Bone marrow (tissue), 2 donors: Measurements from ENCODE around the gene ARHGAP15.

ENCODE experiments used
- DNase-seq, 2 donors: peaks; one replicate each; lab custom pipeline; 2025; lab: John Stamatoyannopoulos, UW

Gene ARHGAP15

DNA sequence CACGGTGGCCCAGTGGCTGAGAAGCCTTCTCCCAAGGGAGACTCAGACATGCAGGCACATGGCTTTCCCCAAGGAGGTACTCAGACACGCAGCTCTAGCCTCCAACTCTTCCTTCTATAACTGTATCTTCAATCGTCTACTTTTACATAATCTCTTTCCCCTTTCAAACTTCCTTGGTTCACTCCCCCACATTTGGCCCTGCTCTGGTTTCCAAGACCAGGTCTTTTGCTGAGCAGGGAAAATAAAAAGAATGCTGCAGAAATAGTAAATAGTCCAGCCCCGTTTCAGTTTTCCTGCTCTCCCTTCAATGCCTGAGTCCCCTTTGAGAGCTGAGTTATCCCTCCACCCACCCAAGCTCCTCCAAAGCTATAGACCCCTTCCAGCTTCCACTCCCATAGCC is 635.0 kb downstream of the ARHGAP15 start:
- DNase-seq: no peak

DNA sequence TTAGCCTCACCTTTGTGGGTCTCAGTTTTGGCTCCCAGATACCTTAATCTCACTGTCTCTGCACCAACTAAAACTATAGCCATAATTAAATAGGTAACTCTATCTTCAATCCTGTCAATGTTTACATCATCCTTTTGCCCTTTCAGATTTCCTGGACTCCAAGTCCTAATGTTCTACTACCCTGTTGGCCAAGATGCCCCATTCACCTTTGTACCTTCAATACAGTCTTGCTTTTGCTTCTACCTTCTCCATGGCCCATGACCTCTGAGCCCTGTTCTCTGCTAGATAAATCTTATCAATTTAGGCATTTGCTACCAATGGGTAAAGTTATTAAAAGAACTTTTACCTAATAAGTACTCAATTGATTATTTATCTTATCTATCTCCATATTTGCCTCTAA is 635.5 kb downstream of the ARHGAP15 start:
- no peak for DNase-seq

DNA sequence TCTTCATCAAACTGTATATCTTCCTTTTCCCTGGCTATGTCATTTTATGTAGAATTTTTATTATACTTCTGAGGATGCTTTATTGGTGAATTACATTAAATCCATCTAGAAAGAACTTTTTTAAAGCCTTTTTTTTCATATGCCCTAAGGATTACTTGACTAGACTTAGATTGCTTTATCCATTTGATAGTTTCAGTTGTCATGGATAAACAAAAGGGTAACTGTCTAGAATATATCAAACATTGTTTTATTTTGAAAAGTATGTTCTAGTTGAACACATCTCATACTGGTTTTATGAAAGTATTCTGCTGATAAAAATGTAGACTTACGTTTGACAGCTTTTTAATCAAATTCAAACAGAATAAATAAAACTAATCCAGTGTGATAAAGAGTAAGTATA is 639.8 kb downstream of the ARHGAP15 start:
- no peak for DNase-seq

DNA sequence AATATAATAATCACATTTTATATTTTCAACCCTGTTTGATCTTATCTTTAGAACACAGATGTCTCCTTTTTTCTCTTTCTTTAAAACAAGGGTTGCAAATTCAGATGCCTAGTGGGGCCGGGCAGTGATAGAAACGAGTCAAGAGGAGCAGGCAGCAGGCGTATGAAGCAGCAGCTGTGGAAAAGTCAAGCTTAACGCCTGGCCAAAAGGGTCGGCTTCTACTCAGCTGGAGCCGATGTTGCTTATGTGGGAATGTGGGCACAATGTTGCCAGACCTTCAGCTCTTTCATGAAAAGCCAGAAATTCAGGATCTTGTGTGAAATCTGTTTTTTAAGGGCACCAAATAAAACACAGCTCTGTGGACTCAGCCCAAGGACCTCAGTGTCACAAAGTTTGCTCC is 642.7 kb downstream of the ARHGAP15 start:
- DNase-seq: no peak

DNA sequence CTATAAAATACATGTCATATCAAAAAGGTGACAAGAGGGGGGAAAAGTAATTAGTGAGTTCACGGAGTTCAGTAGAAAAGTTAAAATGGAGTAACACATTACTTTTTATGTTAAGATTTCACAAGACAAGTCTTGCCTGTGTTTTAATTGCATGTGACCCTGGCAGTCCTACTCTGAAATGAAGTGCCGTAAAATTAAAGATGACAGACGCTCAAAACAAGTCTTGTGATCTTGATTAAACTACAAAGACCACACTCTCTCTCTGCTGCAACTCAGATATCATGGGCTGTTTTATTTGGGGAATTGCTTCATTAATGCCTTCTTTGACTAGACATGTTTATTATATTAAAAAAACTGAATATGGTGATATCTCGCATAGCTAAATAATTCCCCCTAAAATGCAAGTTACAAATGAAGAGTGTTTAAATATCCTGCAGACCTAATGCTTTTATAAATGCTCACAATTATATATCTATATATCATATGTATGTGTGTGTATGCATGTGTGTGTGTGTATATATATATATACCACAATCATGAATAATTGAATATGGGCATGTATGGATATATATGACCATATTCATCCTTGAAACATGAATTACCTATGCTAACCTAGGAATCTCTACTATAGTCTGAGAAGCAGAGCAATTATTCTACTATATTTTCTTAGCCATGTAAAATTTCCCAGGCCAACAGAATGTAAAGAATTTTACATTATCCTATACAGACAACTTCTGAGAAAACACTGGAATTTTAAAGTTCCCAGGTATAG is 647.5 kb downstream of the ARHGAP15 start:
- DNase-seq: no peak

DNA sequence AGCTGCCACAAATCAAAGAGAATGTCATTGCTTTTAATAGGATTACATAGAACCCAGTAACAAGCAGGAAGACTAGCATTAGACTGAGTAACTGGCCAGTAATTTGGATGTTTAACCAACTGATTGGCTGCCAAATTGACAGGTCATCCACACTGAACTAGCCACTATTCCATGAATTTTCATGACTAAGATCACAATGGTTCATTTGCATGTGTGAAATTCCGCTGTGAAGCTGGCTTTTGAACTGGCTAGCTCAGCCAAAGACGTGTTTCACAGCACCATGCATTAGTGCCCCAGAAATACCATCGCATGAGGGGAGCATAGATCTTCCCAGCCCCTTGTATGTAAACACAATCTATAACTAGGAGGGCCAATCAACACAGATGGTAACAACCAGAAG is 649.8 kb downstream of the ARHGAP15 start:
- DNase-seq: no peak

DNA sequence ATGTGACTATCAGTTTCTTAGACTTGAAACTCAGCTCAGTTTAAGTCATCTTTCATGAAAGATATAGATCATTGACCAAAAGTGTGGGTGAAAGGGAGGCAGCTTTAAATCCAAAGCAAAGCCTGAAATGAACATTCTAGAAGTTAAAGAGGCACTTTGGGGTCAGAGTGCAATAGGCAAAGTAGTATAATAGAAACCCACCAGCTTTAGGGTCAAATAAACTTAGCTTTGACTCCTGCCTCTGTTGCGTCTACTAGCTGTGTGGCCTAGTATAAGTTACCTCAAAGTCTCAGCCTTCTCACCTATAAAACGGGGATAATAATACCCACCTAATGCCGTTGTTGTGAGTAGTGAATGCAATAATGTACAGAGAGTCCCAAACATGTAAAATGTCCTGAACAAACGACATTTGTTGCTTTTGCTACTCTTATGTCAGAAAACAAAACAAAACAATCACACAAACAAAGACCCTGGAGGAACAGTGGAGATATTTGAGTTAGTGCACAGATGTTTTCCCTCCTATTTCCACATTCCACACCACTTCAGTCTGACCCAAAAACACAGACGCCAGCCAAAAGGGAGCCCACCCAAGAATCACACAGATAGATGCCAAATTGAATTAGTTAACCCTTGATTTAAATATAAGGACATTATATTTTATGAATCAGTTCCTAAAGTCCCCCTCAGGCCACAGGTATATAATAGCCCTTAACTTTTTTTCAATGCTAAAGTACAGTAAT is 657.0 kb downstream of the ARHGAP15 start:
- no peak for DNase-seq

DNA sequence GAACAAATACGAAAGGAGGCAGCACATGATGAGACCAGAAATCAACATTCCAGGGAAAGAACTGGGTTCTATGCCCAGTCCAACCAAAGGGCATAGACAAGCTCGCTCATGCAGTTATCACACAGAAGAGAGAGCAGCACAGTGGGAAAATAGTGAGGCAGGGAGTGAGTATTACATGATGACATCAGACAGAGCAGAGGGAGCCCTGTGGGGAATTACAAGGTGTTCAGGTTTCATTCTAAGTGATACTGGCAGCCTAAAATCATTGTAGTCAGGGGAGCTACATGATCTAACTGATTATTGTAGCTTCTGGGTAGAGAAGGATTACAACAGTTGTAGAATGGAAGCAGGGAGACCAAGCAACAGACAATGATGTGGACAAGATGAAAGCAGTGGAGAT is 658.5 kb downstream of the ARHGAP15 start:
- DNase-seq: no peak

DNA sequence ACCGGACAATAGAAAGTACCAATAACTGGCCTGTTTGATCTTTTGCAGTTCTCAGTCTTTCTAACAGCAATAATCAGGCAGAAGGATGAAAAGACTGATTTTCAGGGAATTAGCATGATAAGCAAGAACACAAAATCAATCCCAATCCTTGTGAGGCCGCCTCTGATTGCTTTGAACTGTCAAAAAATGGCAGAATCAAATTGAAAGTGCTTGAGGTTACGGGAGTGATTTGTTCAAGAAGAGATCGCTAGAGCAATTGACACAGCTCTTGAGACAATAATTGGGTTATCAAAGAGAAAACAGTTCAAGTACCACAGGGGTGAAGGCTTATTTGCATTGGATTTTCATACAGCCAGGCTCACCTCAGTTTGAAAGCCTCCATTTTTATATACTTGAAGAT is 663.4 kb downstream of the ARHGAP15 start:
- DNase-seq: no peak

DNA sequence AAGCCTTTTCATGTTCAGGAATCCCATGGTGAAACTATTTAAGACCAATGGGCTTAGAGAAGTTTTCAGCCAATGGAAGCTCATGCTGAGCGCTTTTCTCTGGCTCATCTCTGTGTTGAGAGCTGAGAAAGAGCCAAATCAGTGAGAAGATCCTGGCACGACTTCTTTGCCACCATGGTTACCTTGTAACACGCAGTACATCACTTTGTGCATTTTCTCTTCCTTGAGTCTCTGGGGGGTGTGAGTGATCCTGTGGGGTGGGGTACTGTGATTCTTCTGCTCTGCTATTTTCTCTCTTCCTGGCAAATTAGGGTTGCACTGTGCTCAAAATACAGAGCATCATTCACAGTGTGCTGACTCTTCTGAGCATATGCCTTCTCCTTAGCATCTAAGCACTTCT is 664.2 kb downstream of the ARHGAP15 start:
- no peak for DNase-seq

DNA sequence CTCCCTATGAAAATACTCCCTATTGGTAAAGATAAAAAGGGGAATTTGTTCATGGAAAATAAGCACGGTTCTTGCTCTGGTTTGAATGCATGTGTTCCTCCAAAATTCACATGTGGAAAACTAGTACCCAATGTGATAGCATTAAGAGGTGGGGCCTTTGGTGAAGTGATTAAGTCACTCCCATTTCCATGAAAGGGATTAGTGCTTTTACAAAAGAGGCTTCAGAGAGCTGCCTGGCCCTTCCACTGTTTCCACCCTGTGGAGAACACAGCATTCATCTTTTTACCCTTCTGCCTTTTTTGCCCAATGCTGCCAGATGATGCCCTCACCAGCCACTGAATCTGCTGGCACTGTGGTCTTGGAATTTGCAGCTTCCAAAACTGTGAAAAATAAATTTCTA is 666.8 kb downstream of the ARHGAP15 start:
- DNase-seq: no peak

DNA sequence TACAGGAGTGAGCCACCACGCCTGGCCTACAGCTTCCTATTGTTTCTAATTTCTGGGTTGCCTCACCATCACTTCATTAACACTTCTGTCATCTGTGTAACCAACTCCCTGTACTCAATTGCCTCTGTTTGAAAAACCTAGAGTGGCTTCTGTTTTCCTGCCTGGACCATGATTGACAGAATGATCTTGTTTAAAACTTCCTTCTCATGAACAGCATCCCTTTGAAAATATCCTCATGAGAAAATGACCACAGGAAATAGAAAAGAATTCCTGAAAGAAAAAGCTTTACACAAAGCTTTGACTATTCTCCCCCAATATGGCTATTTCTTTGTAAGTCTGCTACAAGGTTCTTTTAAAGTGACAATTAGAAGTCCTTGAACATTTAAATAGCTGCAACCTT is 672.3 kb downstream of the ARHGAP15 start:
- DNase-seq: no peak

DNA sequence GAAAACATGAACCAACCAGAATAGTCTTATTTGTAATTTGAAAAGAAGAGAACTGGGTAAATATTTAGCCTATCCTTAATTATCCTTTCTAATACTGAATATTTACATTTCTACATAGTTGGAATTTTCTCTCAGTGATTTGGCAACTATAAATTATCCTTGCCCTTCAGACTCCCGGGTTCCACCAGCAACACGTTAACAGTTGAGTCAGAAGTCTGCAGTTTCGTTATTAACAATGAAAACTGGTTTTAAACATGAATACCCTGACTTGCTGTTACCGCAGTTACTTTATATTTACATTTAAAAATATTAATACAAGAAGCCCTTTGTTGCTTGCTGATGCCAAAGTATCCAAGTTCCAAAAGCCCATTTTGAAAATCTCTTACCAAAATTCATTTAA is 673.0 kb downstream of the ARHGAP15 start:
- no peak for DNase-seq

DNA sequence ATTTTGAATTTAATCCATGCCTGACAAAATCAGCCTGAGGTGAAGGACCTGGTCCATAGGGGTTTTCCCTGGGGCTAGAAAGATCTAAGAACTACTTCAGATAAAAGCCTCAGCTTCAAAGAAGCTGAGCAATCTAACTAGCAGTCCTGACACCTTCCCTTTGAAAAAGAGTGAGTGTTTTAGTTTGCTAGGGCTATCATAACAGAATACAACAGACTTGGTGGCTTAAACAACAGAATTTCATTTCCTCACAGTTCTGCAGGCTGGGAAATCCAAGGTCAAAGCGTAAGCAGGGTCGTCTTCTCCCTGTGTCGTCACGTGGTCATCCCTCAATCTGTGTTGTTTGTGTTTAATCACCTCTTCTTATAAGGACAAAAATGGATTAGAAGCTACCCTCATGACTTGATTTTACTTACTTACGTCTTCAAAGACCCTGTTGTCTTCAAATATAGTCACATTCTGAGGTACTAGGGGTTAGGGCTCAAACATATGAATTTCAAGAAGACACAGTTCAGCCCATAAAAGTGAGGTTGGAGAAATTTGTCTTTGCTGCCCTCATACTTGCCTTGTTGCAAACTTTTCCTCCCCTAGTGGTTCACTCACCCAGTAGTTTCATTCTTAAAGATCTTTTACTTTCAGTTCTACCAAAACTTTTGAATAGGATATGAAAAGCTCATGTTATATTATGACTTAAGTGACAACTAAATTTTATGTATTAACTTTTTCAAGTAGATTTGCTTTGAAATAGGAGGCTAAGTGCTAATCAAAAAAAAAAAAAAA is 673.8 kb downstream of the ARHGAP15 start:
- DNase-seq: no peak

DNA sequence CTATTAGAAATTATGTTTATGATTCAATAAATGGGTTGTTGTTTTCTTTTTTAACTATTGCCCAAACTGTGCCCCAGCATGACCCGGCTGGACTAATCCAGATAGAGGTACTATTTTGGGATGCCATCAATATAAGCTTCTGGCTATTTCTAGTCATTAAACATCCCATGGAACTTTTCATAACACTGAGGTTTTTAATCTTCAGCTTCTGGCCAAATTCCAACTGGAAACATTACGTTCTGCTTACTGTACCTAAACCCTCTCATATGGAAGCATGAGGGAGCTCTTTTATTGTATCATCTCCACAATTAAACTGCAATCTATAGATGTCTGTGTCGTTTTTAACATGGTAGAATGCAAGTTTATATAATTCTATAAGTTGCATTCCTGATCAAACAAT is 674.7 kb downstream of the ARHGAP15 start:
- no peak for DNase-seq

DNA sequence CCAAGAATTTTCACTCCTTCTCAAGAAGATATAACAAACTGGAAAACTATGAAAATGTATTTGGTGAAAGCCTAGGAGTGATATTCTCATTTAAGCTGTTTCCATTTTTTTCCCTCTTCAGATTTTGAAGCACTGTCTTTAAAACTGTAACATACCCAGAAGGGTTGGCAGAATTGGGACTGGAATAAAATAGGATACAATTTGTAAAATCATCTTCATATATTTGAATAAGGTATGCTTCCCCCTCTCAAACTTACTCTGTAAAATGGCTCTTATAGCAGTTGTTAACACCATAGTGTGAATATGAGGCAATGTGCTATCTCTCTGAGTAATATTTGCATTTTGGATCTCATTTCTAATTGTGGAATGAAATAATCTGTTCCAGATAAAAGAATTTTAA is 676.4 kb downstream of the ARHGAP15 start:
- no peak for DNase-seq

DNA sequence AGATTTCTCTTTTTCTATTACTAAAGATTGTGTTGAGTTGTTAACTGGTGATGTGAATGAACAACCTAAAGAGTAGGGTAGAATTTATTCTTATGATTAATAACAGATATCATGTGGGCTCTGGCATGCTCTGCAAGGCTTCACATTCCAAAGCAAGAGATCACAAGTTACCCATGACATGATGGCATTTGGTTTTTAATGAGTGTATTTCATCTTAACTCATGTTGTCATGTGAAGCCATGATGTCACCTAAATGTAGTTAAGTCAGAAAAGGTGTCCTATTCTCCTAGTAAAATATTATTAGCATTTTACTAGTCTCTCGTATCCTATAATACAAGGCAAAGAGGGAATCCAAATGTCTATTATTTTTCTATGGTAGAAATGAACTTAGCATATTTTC is 678.0 kb downstream of the ARHGAP15 start:
- no peak for DNase-seq

DNA sequence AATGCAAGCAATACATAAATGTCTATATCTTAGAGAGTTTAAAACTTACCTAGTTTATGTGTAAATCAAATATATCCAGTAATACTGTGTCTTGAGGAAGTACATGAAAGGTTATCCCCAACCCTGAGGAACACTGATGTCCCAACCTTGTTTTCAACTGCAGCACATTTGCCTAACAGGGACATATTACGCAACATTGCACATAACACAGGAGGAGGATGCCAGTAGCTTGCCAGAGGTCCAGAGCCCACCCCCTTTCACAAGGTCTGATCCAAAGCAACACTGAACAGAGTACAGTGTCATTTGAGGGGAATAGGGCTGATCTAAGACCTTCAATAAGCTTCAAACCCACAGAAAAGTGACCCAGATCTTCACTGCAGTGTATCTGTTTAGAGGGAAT is 678.5 kb downstream of the ARHGAP15 start:
- no peak for DNase-seq

DNA sequence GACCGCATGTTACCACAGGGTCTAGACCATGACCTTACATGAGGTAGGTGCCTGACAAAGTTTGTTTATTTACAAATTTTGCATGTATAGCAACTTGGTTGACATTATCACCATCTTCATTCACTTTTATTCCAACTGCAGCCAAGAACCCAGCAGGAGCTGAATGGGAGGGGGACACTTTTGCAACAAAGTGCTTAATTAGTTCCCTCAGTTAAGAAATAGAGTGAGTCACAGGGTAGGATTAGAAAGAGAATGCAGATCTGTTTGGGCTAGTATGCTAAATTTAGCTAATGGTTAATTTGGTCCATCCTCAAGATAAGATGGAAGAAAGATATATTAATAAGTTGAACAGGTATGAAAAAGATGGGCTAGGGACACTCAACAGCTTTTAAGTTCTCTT is 678.9 kb downstream of the ARHGAP15 start:
- DNase-seq: no peak

DNA sequence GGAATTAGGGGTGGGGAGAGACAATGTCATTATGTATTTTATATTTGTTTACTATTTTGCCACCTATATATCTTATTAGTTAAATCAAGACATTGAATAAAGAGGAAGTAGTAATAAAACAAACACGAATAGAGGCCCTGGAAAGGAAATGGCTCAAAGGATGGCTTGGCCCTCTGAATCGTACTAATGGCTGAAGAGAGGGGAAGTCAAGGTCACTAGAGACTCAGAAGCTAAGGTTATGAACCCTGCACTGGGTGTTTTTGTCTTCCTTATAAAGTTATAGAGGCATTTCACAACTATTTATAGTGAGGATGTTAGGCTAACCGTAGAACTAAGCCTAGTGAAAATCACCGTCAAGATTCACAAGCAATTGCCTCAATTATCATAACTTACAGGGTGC is 685.9 kb downstream of the ARHGAP15 start:
- no peak for DNase-seq

DNA sequence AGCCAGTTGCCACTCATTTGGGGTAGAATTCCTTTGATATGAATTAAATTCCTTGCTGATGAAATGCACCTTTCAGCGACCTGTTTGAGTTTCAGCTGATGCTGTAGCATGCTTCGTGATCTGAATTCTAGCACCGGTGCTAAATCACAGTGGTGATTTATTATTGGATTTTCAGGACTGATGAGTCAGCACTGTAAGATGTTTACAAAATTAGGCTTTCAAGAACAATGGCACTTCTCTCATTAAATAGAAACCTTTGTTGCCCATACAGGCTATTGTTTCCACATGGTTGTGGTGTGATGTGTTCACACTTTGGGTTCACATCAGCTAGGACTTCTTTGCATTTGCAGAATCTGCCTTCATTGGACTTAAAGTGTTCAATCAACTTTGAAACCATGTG is 687.7 kb downstream of the ARHGAP15 start:
- DNase-seq: no peak
